Nephron (organoid): ENCODE measurements around the gene RPL13A.

ENCODE experiments used
- H3K27ac Mint-ChIP-seq, 3 experiments: 2 replicates each; pipeline ENCODE4 v1.8.0; 2020; ENCODE audit warnings: mixed read lengths in 3 of 3, mild to moderate bottlenecking in 2 of 3, moderate library complexity in 1 of 3
- H3K27me3 Mint-ChIP-seq: 2 replicates; pipeline ENCODE4 v1.8.0; 2021; ENCODE audit warnings: low read depth, mild to moderate bottlenecking, moderate library complexity, mixed read lengths
- H3K36me3 Mint-ChIP-seq: 2 replicates; pipeline ENCODE4 v1.8.0; 2020; ENCODE audit warnings: low read depth, mixed read lengths
- H3K4me1 Mint-ChIP-seq: 2 replicates; pipeline ENCODE4 v1.8.0; 2020; ENCODE audit warnings: mixed read lengths
- H3K4me3 Mint-ChIP-seq, 3 experiments: 2 replicates each; pipeline ENCODE4 v1.8.0; 2020; ENCODE audit warnings: mild to moderate bottlenecking in 3 of 3, mixed read lengths in 3 of 3, moderate library complexity in 2 of 3
- H3K9me3 Mint-ChIP-seq: 2 replicates; pipeline ENCODE4 v1.8.0; 2020; ENCODE audit warnings: mixed read lengths
- TF ChIP-seq, protein P1 (sequence below), 3 experiments: fragments of 200-600 bp; sonication (generic); IDR thresholded peaks; one replicate each; pipeline ENCODE4 v1.5.0; 2021; ENCODE audit warnings: antibody characterized with exemption in 3 of 3; ENCODE audit not compliant: unreplicated experiment in 3 of 3

The RPL13A gene

DNA sequence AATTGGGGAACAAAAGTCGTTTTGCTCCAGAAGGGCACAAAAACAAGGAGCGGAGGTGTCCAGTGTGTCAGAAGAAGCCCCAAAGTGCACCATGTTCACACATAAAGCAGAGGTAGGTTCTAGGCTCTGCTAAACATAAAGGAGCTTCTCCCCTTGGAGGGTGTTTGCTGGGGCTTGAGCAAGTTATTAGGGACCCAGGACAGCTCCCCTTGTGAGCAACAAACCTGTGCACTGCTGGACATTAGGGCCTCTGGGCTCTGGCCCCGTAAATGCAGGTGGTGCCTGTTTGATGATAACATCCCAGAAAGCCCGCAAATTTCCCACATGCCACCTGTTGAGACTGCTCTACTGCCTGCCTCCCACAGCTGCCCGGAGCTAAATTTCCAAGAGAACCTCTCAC, 51.2 kb downstream of the RPL13A start:
- Mint-ChIP-seq H3K4me3 (no peak overlapping the region), H3K27me3 (no peaks in the 10 kb centered on the region), H3K9me3 (no peaks in the 10 kb centered on the region), H3K36me3 (peaks cover 8% of the 10 kb centered on the region), H3K4me1 (peaks cover 8% of the 10 kb centered on the region), H3K27ac (no peak overlapping the region)
- TF ChIP-seq, protein P1, sequence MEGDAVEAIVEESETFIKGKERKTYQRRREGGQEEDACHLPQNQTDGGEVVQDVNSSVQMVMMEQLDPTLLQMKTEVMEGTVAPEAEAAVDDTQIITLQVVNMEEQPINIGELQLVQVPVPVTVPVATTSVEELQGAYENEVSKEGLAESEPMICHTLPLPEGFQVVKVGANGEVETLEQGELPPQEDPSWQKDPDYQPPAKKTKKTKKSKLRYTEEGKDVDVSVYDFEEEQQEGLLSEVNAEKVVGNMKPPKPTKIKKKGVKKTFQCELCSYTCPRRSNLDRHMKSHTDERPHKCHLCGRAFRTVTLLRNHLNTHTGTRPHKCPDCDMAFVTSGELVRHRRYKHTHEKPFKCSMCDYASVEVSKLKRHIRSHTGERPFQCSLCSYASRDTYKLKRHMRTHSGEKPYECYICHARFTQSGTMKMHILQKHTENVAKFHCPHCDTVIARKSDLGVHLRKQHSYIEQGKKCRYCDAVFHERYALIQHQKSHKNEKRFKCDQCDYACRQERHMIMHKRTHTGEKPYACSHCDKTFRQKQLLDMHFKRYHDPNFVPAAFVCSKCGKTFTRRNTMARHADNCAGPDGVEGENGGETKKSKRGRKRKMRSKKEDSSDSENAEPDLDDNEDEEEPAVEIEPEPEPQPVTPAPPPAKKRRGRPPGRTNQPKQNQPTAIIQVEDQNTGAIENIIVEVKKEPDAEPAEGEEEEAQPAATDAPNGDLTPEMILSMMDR (IDR thresholded peaks at IDR 0.05; ENCODE audit: unreplicated experiment in 3 of 3) = no peak

DNA sequence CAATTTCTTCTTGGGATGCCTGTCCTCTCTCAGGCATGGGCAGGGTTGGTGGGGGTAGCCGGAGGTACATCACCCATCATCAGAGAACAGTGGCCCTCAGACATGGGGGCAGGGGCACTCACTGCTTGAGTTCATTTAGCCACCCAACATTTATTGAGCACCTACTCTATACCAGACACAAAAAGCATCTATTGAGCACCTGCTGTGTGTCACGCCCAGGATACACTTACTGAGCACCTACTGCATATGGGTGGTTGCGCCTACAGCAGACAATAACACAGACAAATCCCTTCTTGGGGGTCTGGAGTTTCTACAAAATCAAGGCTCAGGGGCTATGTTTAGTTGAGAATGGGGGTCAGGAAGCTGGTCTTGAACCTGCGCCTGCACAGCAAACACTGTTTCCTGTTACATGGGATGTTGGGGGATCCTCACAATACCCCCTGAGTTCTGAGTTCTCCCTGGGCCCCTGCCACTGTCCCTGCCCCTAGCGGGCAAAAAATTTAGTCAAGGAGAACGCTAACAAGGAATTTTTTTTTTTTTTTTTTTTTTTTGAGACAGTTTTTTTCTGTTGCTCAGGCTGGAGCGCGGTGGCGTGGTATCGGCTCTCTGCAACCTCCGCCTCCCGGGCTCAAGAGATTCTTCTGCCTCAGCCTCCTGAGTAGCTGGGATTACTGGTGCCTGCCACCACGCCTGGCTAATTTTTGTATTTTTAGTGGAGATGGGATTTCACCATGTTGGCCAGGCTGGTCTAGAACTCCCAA, 52.0 kb downstream of the RPL13A start:
- TF ChIP-seq, protein P1 (IDR thresholded peaks at IDR 0.05; ENCODE audit: unreplicated experiment in 3 of 3) = no peak
- Mint-ChIP-seq H3K9me3 (no peaks in the 10 kb centered on the region), H3K36me3 (peaks cover 8% of the 10 kb centered on the region), H3K4me3 (no peak overlapping the region), H3K27ac (no peak overlapping the region), H3K27me3 (no peaks in the 10 kb centered on the region), H3K4me1 (peaks cover 11% of the 10 kb centered on the region)
